HEK293T (cell line): ENCODE results near the gene CD207.

Experiments
- ARNT ChIP-seq: fragments of 450-650 bp; IDR thresholded peaks from 2 replicates; pipeline ENCODE4 v1.6.1; 2017; ENCODE audit warnings: mild to moderate bottlenecking
- BHLHE40 ChIP-seq: fragments of 450-650 bp; IDR thresholded peaks from 2 replicates; pipeline ENCODE4 v1.6.1; 2016; ENCODE audit warnings: mild to moderate bottlenecking, moderate library complexity, borderline replicate concordance
- ELF4 ChIP-seq: fragments of 450-650 bp; IDR thresholded peaks from 2 replicates; pipeline ENCODE4 v1.6.1; 2017; ENCODE audit warnings: antibody characterized with exemption
- FOXA1 ChIP-seq: fragments of 450-650 bp; IDR thresholded peaks from 2 replicates; pipeline ENCODE4 v1.6.1; 2016; ENCODE audit warnings: mild to moderate bottlenecking
- FOXK2 ChIP-seq: fragments of 450-650 bp; IDR thresholded peaks from 2 replicates; pipeline ENCODE4 v1.6.1; 2016; ENCODE audit warnings: mild to moderate bottlenecking
- FOXM1 ChIP-seq: fragments of 450-650 bp; IDR thresholded peaks from 2 replicates; pipeline ENCODE4 v1.6.1; 2017; ENCODE audit warnings: mild to moderate bottlenecking, borderline replicate concordance
- L3MBTL2 ChIP-seq: fragments of 450-650 bp; conservative IDR thresholded peaks from 2 replicates; pipeline ENCODE4 v1.6.1; 2016; ENCODE audit warnings: mild to moderate bottlenecking
- LEF1 ChIP-seq: fragments of 450-650 bp; IDR thresholded peaks from 2 replicates; pipeline ENCODE4 v1.6.1; 2017; ENCODE audit warnings: mild to moderate bottlenecking, borderline replicate concordance
- NFRKB ChIP-seq: fragments of 450-650 bp; IDR thresholded peaks from 2 replicates; pipeline ENCODE4 v1.6.1; 2016; ENCODE audit warnings: mild to moderate bottlenecking, moderate library complexity
- PKNOX1 ChIP-seq: fragments of 450-650 bp; IDR thresholded peaks from 2 replicates; pipeline ENCODE4 v1.6.1; 2016
- SP1 ChIP-seq: fragments of 450-650 bp; IDR thresholded peaks from 2 replicates; pipeline ENCODE4 v1.6.1; 2017
- SUZ12 ChIP-seq: fragments of 450-650 bp; IDR thresholded peaks from 2 replicates; pipeline ENCODE4 v1.6.1; 2016; ENCODE audit warnings: mild to moderate bottlenecking
- TARDBP ChIP-seq: fragments of 450-650 bp; IDR thresholded peaks from 2 replicates; pipeline ENCODE4 v1.6.1; 2016
- ZNF384 ChIP-seq: fragments of 450-650 bp; IDR thresholded peaks from 2 replicates; pipeline ENCODE4 v1.6.1; 2016

- TF ChIP-seq PKNOX1: no peak
- no peak for TF ChIP-seq SUZ12
- no peak for TF ChIP-seq FOXM1
- no peak for TF ChIP-seq FOXA1
- TF ChIP-seq SP1: no peak
- no peak for TF ChIP-seq BHLHE40
- TF ChIP-seq TARDBP: no peak
- TF ChIP-seq NFRKB: no peak
- TF ChIP-seq ARNT: no peak
- TF ChIP-seq ELF4: no peak
- TF ChIP-seq L3MBTL2: no peak
- TF ChIP-seq ZNF384: no peak
- TF ChIP-seq LEF1: no peak
- no peak for TF ChIP-seq FOXK2
Observed at GRCh38 chr2:70790136-70790828, 45.3 kb downstream of the CD207 start, which contains the start of gene FIGLA.
